GM19043 (cell line): ENCODE results near the gene SEC14L1.

Experiments used
- ATAC-seq: cut with Tn5 transposase; IDR thresholded peaks from one replicate; pipeline ENCODE4 v1.9.1; 2021; ENCODE audit warnings: low read depth; ENCODE audit not compliant: unreplicated experiment

Gene SEC14L1

GRCh38 chr17:77160091-77160874 lies 19.5 kb downstream of the SEC14L1 start:
- ATAC-seq: no peak

GRCh38 chr17:77160875-77161530 lies 20.2 kb downstream of the SEC14L1 start:
- ATAC-seq: no peak

- no peak for ATAC-seq
These were observed 21.2 kb downstream of the SEC14L1 start for GRCh38 chr17:77161953-77162352.

GRCh38 chr17:77163001-77163400 lies 22.2 kb downstream of the SEC14L1 start:
- ATAC-seq: no peak

- ATAC-seq: no peak
These were observed 22.9 kb downstream of the SEC14L1 start for GRCh38 chr17:77163511-77164280.

- no peak for ATAC-seq
These were observed 23.8 kb downstream of the SEC14L1 start for GRCh38 chr17:77164483-77165091.

- no peak for ATAC-seq
These were observed 24.8 kb downstream of the SEC14L1 start for GRCh38 chr17:77165577-77165976.

GRCh38 chr17:77167472-77168306 lies 26.9 kb downstream of the SEC14L1 start:
- no peak for ATAC-seq

GRCh38 chr17:77173104-77173503 lies 32.3 kb downstream of the SEC14L1 start:
- no peak for ATAC-seq

GRCh38 chr17:77174928-77175661 lies 34.3 kb downstream of the SEC14L1 start:
- ATAC-seq: no peak

GRCh38 chr17:77177002-77177741 lies 36.4 kb downstream of the SEC14L1 start:
- ATAC-seq: no peak

GRCh38 chr17:77178050-77178449 lies 37.3 kb downstream of the SEC14L1 start:
- no peak for ATAC-seq

- ATAC-seq: no peak
These were observed 37.8 kb downstream of the SEC14L1 start for GRCh38 chr17:77178563-77178962.

GRCh38 chr17:77180503-77181357 lies 40.0 kb downstream of the SEC14L1 start:
- ATAC-seq: no peak

- ATAC-seq: no peak
These were observed 41.7 kb downstream of the SEC14L1 start for GRCh38 chr17:77182205-77183172.

- no peak for ATAC-seq
These were observed 43.7 kb downstream of the SEC14L1 start for GRCh38 chr17:77184474-77184873.

GRCh38 chr17:77185137-77185536 lies 44.4 kb downstream of the SEC14L1 start:
- ATAC-seq: no peak
